ENCODE results near the gene BCL7B.
"Not testable (repeated sequence)": the region's sequence is repeated elsewhere in the genome, so short reads cannot be mapped to it uniquely, and the experiment has no call there.

BCL7B gene

GRCh38 chr7:73535918-73536317 lies 21.6 kb downstream of the BCL7B start:
- not testable (repeated sequence) for DNase-seq (ENCODE audit: low read depth, low spot score)

DNA sequence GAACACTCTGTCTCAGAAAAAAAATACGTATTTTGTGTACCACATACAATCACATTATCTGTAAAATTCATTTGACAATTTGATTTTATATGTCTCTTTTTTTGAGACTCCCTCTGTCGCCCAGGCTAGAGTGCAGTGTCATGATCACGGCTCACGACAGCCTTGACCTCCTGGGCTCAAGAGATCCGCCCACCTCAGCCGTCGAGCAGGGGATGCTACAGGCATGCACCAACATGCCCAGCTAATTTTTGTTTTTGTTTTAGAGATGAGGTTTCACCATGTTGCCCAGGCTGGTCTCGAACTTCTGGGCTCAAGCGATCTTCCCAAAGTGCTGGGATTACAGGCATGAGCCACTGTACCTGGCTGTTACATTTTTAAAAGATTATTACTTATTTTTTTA lies 23.7 kb downstream of the BCL7B start:
- DNase-seq (ENCODE audit: low read depth, low spot score): no peak

DNA sequence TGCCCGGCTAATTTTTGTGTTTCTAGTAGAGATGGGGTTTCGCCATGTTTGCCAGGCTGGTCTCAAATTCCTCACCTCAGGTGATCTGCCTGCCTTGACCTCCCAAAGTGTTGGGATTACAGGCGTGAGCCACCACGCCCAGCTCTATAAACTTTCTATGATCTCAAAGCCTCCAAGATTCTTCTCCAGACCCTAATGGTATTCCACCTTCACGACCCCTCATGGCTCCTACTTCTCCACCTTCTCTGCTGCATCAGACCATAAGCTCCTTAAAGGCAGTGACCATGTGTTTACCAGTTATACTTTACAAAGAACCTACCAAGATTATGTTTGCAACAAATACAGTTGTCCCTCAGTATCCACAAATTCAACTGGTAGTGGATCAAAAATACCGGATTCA lies 25.3 kb downstream of the BCL7B start:
- no peak for DNase-seq (ENCODE audit: low read depth, low spot score)

- no peak for DNase-seq (ENCODE audit: low read depth, low spot score)
Measured at GRCh38 chr7:73530800-73531199, 26.7 kb downstream of the BCL7B start.

DNA sequence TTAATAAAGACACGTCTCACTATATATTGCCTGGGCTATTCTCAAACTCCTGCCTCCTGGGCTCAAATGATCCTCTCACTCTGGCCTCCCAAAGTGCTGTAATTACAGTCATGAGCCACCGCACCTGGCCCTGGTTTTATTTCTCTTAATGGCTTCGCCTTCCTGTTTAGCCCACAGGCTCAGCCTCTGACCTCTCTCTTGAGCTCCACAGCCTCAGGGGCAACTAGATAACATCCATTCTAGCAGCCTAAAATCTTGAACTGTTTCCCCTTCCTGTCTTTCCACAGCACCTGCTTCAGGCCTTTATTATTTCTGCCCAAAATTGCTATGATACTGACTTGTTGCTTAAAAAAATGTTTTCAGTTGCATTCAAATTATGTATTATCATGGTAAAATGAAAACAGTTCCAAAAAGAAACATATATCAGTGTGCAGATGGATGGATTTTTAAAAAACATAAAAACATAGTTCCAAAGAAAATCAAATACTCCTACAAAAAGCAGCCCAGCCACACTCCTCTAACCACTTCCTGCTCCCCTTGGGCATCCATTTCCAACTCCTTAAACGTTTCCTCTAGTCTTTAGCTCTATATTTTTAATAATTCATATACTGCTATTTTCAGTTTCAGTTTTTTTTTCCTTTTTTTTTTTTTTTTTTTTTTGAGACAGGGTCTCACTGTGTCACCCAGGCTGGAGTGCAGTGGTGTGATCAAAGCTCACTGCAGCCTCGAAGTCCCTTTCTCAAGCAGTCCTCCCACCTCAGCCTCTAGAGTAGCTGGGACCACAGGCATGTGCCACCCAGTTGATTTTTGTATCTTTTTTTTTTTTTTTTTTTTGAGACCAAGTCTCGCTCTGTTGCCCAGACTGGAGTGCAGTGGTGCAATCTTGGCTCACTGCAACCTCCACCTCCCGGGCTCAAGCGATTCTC lies 30.3 kb downstream of the BCL7B start:
- DNase-seq (ENCODE audit: low read depth, low spot score): no peak

DNA sequence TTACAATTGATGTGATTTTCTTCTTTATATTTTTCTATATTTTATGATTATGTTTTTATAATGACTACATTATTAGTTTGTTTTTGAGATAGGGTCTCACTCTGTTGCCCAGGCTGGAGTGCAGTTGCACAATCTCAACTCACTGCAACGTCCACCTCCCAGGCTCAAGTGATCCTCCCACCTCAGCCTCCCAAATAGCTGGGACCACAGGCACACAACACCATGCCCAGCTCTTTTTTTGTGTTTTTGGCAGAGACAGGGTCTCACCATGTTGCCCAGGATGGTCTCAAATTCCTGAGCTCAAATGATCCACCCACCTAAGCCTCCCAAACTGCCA lies 31.4 kb downstream of the BCL7B start:
- DNase-seq (ENCODE audit: low read depth, low spot score): not testable (repeated sequence)

DNA sequence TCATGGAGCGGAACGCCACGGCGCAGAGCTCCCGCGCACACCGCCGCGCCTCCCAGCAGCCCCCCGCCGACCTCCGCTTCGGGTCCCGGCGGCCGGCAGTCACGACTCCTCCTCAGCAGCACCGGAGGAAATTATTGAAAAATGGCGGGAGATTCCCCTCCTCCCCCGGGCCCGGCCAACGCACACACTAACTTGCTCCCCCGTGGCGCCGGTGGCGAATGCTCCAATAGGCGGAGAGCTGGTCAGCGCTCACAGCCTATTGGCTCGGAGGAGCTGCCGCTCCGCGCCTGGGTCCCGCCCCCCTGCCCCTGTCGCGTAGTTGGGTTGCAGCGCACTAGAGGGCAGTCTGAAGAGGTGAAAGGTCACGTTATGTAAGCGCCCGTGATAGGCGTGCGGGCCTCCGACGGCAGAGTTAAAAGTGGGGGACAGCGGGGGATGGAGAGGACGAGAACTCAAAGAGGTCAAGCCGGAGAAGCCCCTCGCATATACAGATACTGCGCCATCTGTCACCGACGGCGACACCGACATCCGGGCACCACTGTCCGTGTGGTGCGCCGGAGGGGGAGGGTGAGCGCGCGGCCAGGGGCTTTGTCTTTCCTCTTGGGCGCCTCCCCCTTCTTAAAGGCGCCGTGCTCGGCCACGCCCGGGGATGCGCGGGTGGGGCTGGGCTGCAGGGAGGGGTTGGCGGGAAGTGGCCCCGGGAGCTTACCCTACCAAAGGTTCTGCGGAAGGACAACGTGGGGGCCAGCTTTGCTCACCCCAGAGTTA lies 35.2 kb downstream of the BCL7B start, which contains the start of gene BAZ1B:
TSS of gene BAZ1B (minus strand) at position 189 of the 768 bp plus-strand sequence. CDS start 360 bp downstream, outside the sequence.
- peak; percentile 90 for DNase-seq (ENCODE audit: low read depth, low spot score)

- DNase-seq (ENCODE audit: low read depth, low spot score): no peak
Measured at GRCh38 chr7:73521636-73522104, 35.8 kb downstream of the BCL7B start.

- DNase-seq (ENCODE audit: low read depth, low spot score): no peak
Measured at GRCh38 chr7:73520673-73521635, 36.5 kb downstream of the BCL7B start.

GRCh38 chr7:73519867-73520672 lies 37.4 kb downstream of the BCL7B start:
- DNase-seq (ENCODE audit: low read depth, low spot score): no peak

DNA sequence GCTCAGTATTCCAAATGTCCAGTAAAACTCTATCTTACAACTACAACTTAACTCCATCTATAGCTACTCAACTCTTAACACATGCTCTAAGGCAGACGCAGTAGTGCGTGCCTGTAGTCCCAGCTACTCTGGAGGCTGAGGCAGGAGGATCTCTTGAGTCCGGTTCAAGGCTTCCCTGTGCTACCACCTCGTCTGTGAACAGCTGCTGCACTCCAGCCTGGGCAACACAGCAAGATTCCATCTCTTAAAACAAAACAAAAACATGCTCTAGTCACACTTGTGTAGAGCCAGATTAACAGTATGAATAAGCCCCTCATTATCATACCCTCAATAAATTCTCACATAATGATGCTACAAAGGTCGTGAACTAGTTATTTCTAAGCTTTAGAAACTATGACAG lies 39.0 kb downstream of the BCL7B start:
- no peak for DNase-seq (ENCODE audit: low read depth, low spot score)

DNA sequence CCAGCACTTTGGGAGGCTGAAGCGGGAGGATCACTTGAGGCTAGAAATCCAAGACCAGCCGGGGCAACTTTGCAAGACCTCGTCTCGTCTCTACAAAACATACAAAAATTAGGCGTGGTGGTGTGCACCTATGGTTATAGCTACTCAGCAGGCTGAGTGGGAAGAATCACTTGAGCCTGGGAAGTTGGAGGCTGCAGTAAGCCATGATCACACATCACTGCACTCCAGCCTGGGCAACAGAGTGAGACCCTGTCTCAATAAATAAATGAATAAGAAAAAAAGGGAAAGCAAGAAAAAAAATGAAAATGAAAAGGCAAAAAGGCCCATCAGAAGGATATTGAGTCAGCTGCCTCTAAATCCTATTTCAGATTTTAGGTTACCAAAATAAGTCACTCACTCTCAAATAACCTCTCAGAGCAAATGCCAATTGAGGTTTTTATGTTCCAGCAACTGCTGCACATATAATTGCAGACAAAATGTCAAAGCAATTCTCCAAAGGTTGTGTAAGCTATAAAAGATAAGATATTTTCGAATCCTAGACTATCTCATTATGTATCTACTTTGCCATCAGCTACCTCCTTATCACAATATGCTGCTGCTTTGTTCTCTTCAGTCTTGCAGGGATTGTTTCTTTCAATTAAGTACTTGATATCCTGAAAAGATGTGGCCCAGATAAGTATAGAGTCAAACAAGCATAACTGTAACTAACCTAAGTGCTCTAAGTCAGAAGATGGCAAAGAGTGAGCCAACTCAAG lies 40.1 kb downstream of the BCL7B start:
- no peak for DNase-seq (ENCODE audit: low read depth, low spot score)

- no peak for DNase-seq (ENCODE audit: low read depth, low spot score)
Measured at GRCh38 chr7:73515178-73515577, 42.3 kb downstream of the BCL7B start.

DNA sequence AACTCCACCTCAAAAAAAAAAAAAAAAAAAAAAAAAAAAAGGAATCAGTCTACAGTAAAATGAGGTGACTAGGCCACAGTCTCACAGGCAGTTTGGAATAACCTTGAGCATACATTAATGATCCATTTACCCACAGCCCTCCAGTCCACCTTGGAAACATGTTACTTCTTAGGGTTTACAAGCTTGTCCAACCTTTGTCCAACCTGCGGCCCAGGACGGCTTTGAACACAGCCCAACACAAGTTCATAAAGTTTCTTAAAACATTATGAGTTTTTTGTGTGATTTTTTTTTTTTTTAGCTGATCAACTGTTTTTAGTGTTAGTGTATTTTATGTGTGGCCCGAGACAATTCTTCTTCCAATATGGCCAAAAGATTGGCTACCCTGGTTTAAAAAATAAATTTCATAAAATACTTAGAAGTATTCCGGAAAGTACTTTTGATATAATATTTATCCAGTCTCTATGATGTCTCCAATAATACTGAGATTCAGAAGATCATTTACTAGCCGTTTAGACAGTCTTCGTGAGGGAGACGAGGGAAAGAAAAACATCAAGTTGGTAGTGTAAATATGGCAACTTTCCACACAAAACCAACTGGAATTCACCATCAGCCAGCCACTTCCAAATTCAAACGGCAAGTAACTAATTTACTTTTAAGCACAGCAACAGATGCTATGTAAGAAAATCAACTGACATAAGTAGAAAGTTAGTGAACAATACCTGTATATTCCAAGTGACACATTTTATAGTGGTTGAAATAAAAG lies 45.3 kb downstream of the BCL7B start:
- peak; percentile 75 for DNase-seq (ENCODE audit: low read depth, low spot score)

DNA sequence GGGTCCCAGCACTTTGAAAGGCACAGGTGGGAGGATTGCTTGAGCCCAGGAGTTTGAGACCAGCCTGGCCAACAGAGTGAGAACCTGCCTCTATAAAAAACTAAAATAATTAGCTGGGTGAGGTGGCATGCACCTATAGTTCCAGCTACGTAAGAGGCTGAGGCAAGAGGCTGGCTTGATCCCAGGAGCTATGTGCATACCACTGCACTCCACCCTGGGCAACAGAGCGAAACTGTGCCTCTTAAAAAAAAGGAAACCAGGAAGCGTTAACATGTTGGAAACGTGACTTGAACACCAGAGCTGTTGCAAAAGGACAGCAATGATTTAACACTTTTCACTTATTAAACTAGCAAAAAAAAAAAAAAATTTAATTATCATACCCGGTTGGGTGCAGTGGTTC lies 48.0 kb downstream of the BCL7B start:
- DNase-seq (ENCODE audit: low read depth, low spot score): no peak

DNA sequence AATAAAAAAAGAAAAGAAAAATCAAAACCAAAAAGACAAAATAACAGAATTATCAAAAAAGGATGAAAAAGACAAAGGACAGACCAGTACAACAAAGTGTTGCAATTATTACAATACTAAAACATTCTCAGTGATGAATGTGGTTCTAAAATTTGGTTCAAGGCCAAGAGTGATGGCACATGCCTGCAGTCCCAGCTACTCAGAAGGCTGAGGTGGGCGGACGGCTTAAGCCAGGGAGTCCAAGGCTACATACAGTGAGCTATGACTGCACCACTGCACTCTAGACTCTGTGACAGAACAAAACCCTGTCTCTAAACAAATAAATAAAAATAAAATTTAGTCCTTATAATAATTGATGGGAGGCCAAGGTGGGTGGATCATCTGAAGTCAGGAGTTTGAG lies 49.9 kb downstream of the BCL7B start:
- DNase-seq (ENCODE audit: low read depth, low spot score): no peak

- DNase-seq (ENCODE audit: low read depth, low spot score): no peak
Measured at GRCh38 chr7:73504920-73505319, 52.6 kb downstream of the BCL7B start.

- no peak for DNase-seq (ENCODE audit: low read depth, low spot score)
Measured at GRCh38 chr7:73504017-73504416, 53.5 kb downstream of the BCL7B start.

DNA sequence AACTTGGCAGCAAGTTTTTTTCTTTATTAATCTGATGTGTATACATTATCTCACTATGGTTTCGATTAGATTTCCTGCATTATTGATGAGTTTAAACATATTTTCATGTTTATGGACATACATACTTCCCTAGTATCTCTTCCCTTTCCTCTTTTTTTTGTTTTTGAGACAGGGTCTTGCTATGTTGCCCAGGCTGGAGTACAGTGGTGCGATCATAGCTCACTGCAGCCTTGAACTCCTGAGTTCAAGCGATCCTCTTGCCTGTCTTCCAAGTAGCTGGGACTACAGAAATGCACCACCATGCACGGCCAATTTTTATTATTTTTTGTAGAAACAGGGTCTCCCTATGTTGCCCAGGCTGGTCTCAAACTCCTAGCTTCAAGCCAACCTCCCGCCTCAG lies 54.3 kb downstream of the BCL7B start:
- no peak for DNase-seq (ENCODE audit: low read depth, low spot score)

All from brain pericyte (primary cell).